ENCODE measurements around the gene PLA2G2C. TPM values are rescaled to one million over a fixed set of nuclear protein-coding genes. Genes with fewer than 3 reads are reported as not detected.

The PLA2G2C gene
- total and polyA plus RNA-seq, 2 experiments from 2014 or later: not detected

GRCh38 chr1:20212085-20212684 lies 25.9 kb upstream of the PLA2G2C start:
- Histone ChIP-seq H3K4me3 (no peak overlapping the region), H3K4me1 (ENCODE audit: low read depth) (no peaks in the 10 kb centered on the region), H3K27ac (no peak overlapping the region), H3K9me3 (ENCODE audit: low read depth) (no peaks in the 10 kb centered on the region), H3K27me3 (peaks cover 46% of the 10 kb centered on the region), H3K36me3 (no peaks in the 10 kb centered on the region)
- DNase-seq (ENCODE audit: low read depth in 1 of 2, low spot score in 1 of 2): no peak
- TF ChIP-seq, protein P1, sequence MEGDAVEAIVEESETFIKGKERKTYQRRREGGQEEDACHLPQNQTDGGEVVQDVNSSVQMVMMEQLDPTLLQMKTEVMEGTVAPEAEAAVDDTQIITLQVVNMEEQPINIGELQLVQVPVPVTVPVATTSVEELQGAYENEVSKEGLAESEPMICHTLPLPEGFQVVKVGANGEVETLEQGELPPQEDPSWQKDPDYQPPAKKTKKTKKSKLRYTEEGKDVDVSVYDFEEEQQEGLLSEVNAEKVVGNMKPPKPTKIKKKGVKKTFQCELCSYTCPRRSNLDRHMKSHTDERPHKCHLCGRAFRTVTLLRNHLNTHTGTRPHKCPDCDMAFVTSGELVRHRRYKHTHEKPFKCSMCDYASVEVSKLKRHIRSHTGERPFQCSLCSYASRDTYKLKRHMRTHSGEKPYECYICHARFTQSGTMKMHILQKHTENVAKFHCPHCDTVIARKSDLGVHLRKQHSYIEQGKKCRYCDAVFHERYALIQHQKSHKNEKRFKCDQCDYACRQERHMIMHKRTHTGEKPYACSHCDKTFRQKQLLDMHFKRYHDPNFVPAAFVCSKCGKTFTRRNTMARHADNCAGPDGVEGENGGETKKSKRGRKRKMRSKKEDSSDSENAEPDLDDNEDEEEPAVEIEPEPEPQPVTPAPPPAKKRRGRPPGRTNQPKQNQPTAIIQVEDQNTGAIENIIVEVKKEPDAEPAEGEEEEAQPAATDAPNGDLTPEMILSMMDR (IDR thresholded peaks at IDR 0.05; ENCODE audit: low read depth, low read length): no peak

GRCh38 chr1:20211511-20211931 lies 25.2 kb upstream of the PLA2G2C start:
- Histone ChIP-seq H3K4me3 (no peak overlapping the region), H3K4me1 (ENCODE audit: low read depth) (no peaks in the 10 kb centered on the region), H3K27ac (no peak overlapping the region), H3K36me3 (no peaks in the 10 kb centered on the region), H3K9me3 (ENCODE audit: low read depth) (no peaks in the 10 kb centered on the region), H3K27me3 (peaks cover 46% of the 10 kb centered on the region)
- DNase-seq (ENCODE audit: low read depth in 1 of 2, low spot score in 1 of 2): no peak
- TF ChIP-seq, protein P1 (IDR thresholded peaks at IDR 0.05; ENCODE audit: low read depth, low read length): no peak

DNA sequence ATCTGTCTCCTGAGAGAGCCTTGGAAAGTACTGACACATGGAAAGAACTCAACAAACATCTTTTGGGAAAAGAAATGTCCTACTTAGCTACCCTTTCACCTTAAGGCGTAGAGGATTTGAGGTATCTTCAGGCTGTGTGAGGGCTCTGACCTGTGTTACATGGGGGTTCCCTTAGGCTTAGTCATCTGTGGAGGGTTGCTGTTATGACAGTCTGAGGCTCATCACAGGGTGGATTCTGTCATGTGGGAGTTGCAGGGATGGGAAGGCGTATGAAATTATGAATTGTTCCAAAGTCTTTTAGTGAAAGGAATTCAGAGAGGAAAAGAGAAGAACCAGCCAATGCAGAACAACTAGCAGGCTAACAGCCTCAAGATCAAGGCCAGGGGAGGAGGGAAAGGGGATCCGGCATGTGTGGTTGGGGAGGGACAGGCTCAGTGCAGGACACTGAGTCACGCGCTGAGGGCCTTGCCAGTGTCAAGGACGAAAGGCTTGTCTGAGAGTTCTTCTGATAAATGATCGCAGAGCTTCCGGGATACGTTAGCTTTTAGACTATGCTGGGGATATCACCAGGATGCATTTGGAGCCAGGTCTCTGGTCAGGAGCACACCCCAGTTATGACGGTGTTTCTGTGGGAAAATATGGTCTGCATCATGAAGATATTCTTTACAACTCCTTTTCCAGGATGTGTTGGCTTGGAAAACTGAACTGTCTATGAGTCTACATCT lies 24.6 kb upstream of the PLA2G2C start:
- H3K4me1 ChIP-seq (ENCODE audit: low read depth): no peaks in the 10 kb centered on the region
- no peak overlapping the region for H3K4me3 ChIP-seq
- no peaks in the 10 kb centered on the region for H3K36me3 ChIP-seq
- no peaks in the 10 kb centered on the region for H3K9me3 ChIP-seq (ENCODE audit: low read depth)
- TF ChIP-seq, protein P1 (IDR thresholded peaks at IDR 0.05; ENCODE audit: low read depth, low read length): no peak
- peaks cover 45% of the 10 kb centered on the region for H3K27me3 ChIP-seq
- DNase-seq (ENCODE audit: low read depth in 1 of 2, low spot score in 1 of 2): no peak
- H3K27ac ChIP-seq: no peak overlapping the region

GRCh38 chr1:20209471-20209870 lies 23.2 kb upstream of the PLA2G2C start:
- H3K9me3 ChIP-seq (ENCODE audit: low read depth): no peaks in the 10 kb centered on the region
- peaks cover 32% of the 10 kb centered on the region for H3K27me3 ChIP-seq
- no peak overlapping the region for H3K27ac ChIP-seq
- H3K4me1 ChIP-seq (ENCODE audit: low read depth): no peaks in the 10 kb centered on the region
- TF ChIP-seq, protein P1 (IDR thresholded peaks at IDR 0.05; ENCODE audit: low read depth, low read length): no peak
- no peak overlapping the region for H3K4me3 ChIP-seq
- DNase-seq (ENCODE audit: low read depth in 1 of 2, low spot score in 1 of 2): no peak
- H3K36me3 ChIP-seq: no peaks in the 10 kb centered on the region

GRCh38 chr1:20207546-20207945 lies 21.2 kb upstream of the PLA2G2C start:
- Histone ChIP-seq H3K4me1 (ENCODE audit: low read depth) (no peaks in the 10 kb centered on the region), H3K27me3 (peaks cover 31% of the 10 kb centered on the region), H3K4me3 (no peak overlapping the region), H3K36me3 (no peaks in the 10 kb centered on the region), H3K9me3 (ENCODE audit: low read depth) (no peaks in the 10 kb centered on the region), H3K27ac (no peak overlapping the region)
- TF ChIP-seq, protein P1 (IDR thresholded peaks at IDR 0.05; ENCODE audit: low read depth, low read length): no peak
- DNase-seq (ENCODE audit: low read depth in 1 of 2, low spot score in 1 of 2): no peak
